ENCODE results near the gene VSNL1. TPM values are rescaled to one million over a fixed set of nuclear protein-coding genes. Genes with fewer than 3 reads are reported as not detected.

Gene VSNL1
- total and polyA plus RNA-seq, 4 experiments from 2014 or later: not detected

GRCh38 chr2:17674817-17675216 lies 134.3 kb downstream of the VSNL1 start:
- Histone ChIP-seq H3K4me1 (ENCODE audit: insufficient read depth, low read length) (no peaks in the 10 kb centered on the region), H3K27ac (ENCODE audit: low read depth, low read length) (no peak overlapping the region), H3K4me3 (ENCODE audit: low read length in 2 of 2) (no peak overlapping the region), H3K9me3 (ENCODE audit: control insufficient read depth in 1 of 2, low read length in 2 of 2) (no peaks in the 10 kb centered on the region), H3K36me3 (ENCODE audit: insufficient read depth, low read length) (no peaks in the 10 kb centered on the region), H3K27me3 (ENCODE audit: insufficient read depth, low read length) (no peaks in the 10 kb centered on the region)
- Mint-ChIP-seq H3K4me1 (peaks cover 0 to 4% (median 1%) of the 10 kb centered on the region in 4 donors), H3K9me3 (no peaks in the 10 kb centered on the region), H3K36me3 (peaks cover 17 to 20% of the 10 kb centered on the region in 2 donors), H3K27me3 (no peaks in the 10 kb centered on the region), H3K27ac (no peak overlapping the region), H3K4me3 (no peak overlapping the region)
- intact Hi-C loops (cut with micrococcal nuclease): no loop called here
- no peak for DNase-seq
- POLR2A ChIA-PET (ENCODE audit: partially characterized antibody): no interaction called here
- CTCF ChIA-PET (ENCODE audit: partially characterized antibody): interaction anchor here (0.6 to 11.2 kb wide), 2 partner anchors 29 to 49 kb away, joined by 3 to 142 read pairs; no protein-coding TSS in a partner anchor

- no peak overlapping the region for H3K4me3 Mint-ChIP-seq
- peaks cover 38 to 45% of the 10 kb centered on the region in 2 donors for H3K36me3 Mint-ChIP-seq
- peaks cover 0 to 2% (median 0%) of the 10 kb centered on the region in 4 donors for H3K4me1 Mint-ChIP-seq
- no peaks in the 10 kb centered on the region for H3K4me1 ChIP-seq (ENCODE audit: insufficient read depth, low read length)
- H3K27me3 ChIP-seq (ENCODE audit: insufficient read depth, low read length): no peaks in the 10 kb centered on the region
- H3K27me3 Mint-ChIP-seq: no peaks in the 10 kb centered on the region
- intact Hi-C loops (cut with micrococcal nuclease): no loop called here
- H3K27ac Mint-ChIP-seq: no peak overlapping the region
- H3K9me3 ChIP-seq (ENCODE audit: control insufficient read depth in 1 of 2, low read length in 2 of 2): no peaks in the 10 kb centered on the region
- H3K9me3 Mint-ChIP-seq: no peaks in the 10 kb centered on the region
- no peak for DNase-seq
- no peak overlapping the region for H3K4me3 ChIP-seq (ENCODE audit: low read length in 2 of 2)
- ChIA-PET POLR2A (ENCODE audit: partially characterized antibody) (no interaction called here), CTCF (ENCODE audit: partially characterized antibody) (interaction anchor here (4.5 kb wide), 1 partner anchor 10 kb away, joined by 38 read pairs; no protein-coding TSS in a partner anchor)
- H3K27ac ChIP-seq (ENCODE audit: low read depth, low read length): no peak overlapping the region
- H3K36me3 ChIP-seq (ENCODE audit: insufficient read depth, low read length): peaks cover 18% of the 10 kb centered on the region
Measured at GRCh38 chr2:17680119-17680518, 139.6 kb downstream of the VSNL1 start.

- Mint-ChIP-seq H3K9me3 (no peaks in the 10 kb centered on the region), H3K4me1 (peaks cover 0 to 2% (median 0%) of the 10 kb centered on the region in 4 donors), H3K27ac (no peak overlapping the region), H3K27me3 (no peaks in the 10 kb centered on the region), H3K4me3 (no peak overlapping the region), H3K36me3 (peaks cover 46 to 52% of the 10 kb centered on the region in 2 donors)
- CTCF ChIA-PET (ENCODE audit: partially characterized antibody): interaction anchor here (4.5 kb wide), 1 partner anchor 12 kb away, joined by 38 read pairs; no protein-coding TSS in a partner anchor
- no peak overlapping the region for H3K4me3 ChIP-seq (ENCODE audit: low read length in 2 of 2)
- H3K36me3 ChIP-seq (ENCODE audit: insufficient read depth, low read length): peaks cover 22% of the 10 kb centered on the region
- no peak overlapping the region for H3K27ac ChIP-seq (ENCODE audit: low read depth, low read length)
- DNase-seq: no peak
- intact Hi-C loops (cut with micrococcal nuclease): no loop called here
- POLR2A ChIA-PET (ENCODE audit: partially characterized antibody): no interaction called here
- H3K27me3 ChIP-seq (ENCODE audit: insufficient read depth, low read length): no peaks in the 10 kb centered on the region
- H3K9me3 ChIP-seq (ENCODE audit: control insufficient read depth in 1 of 2, low read length in 2 of 2): no peaks in the 10 kb centered on the region
- H3K4me1 ChIP-seq (ENCODE audit: insufficient read depth, low read length): no peaks in the 10 kb centered on the region
Measured at GRCh38 chr2:17682098-17682857, 141.8 kb downstream of the VSNL1 start.

- H3K27me3 ChIP-seq (ENCODE audit: insufficient read depth, low read length): no peaks in the 10 kb centered on the region
- POLR2A ChIA-PET (ENCODE audit: partially characterized antibody): no interaction called here
- CTCF ChIA-PET (ENCODE audit: partially characterized antibody): no interaction called here
- no peak overlapping the region for H3K4me3 ChIP-seq (ENCODE audit: low read length in 2 of 2)
- H3K4me3 Mint-ChIP-seq: no peak overlapping the region
- no peak overlapping the region for H3K27ac Mint-ChIP-seq
- peaks cover 0 to 2% (median 0%) of the 10 kb centered on the region in 4 donors for H3K4me1 Mint-ChIP-seq
- H3K9me3 Mint-ChIP-seq: no peaks in the 10 kb centered on the region
- no peaks in the 10 kb centered on the region for H3K27me3 Mint-ChIP-seq
- intact Hi-C loops (cut with micrococcal nuclease): no loop called here
- H3K27ac ChIP-seq (ENCODE audit: low read depth, low read length): no peak overlapping the region
- no peaks in the 10 kb centered on the region for H3K9me3 ChIP-seq (ENCODE audit: control insufficient read depth in 1 of 2, low read length in 2 of 2)
- peaks cover 23% of the 10 kb centered on the region for H3K36me3 ChIP-seq (ENCODE audit: insufficient read depth, low read length)
- H3K4me1 ChIP-seq (ENCODE audit: insufficient read depth, low read length): no peaks in the 10 kb centered on the region
- peaks cover 45 to 59% of the 10 kb centered on the region in 2 donors for H3K36me3 Mint-ChIP-seq
- DNase-seq: no peak
Measured at GRCh38 chr2:17683981-17684380, 143.5 kb downstream of the VSNL1 start.

- Mint-ChIP-seq H3K9me3 (peaks cover 0 to 3% (median 0%) of the 10 kb centered on the region in 8 donors), H3K27me3 (no peaks in the 10 kb centered on the region), H3K36me3 (peaks cover 54 to 55% of the 10 kb centered on the region in 2 donors), H3K4me3 (no peak overlapping the region), H3K4me1 (peaks cover 0 to 2% (median 0%) of the 10 kb centered on the region in 4 donors), H3K27ac (no peak overlapping the region)
- CTCF ChIA-PET (ENCODE audit: partially characterized antibody): no interaction called here
- POLR2A ChIA-PET (ENCODE audit: partially characterized antibody): no interaction called here
- no peaks in the 10 kb centered on the region for H3K27me3 ChIP-seq (ENCODE audit: insufficient read depth, low read length)
- H3K4me1 ChIP-seq (ENCODE audit: insufficient read depth, low read length): no peaks in the 10 kb centered on the region
- H3K36me3 ChIP-seq (ENCODE audit: insufficient read depth, low read length): peaks cover 5% of the 10 kb centered on the region
- DNase-seq: no peak
- H3K27ac ChIP-seq (ENCODE audit: low read depth, low read length): no peak overlapping the region
- H3K9me3 ChIP-seq (ENCODE audit: control insufficient read depth in 1 of 2, low read length in 2 of 2): no peaks in the 10 kb centered on the region
- intact Hi-C loops (cut with micrococcal nuclease): no loop called here
- no peak overlapping the region for H3K4me3 ChIP-seq (ENCODE audit: low read length in 2 of 2)
Measured at GRCh38 chr2:17688600-17688999, 148.1 kb downstream of the VSNL1 start.

- CTCF ChIA-PET (ENCODE audit: partially characterized antibody): no interaction called here
- H3K36me3 ChIP-seq (ENCODE audit: insufficient read depth, low read length): peaks cover 7% of the 10 kb centered on the region
- Mint-ChIP-seq H3K27me3 (no peaks in the 10 kb centered on the region), H3K27ac (no peak overlapping the region), H3K4me1 (peaks cover 0 to 2% (median 0%) of the 10 kb centered on the region in 4 donors), H3K9me3 (peaks cover 0 to 3% (median 0%) of the 10 kb centered on the region in 8 donors), H3K4me3 (no peak overlapping the region), H3K36me3 (peaks cover 53 to 54% of the 10 kb centered on the region in 2 donors)
- H3K9me3 ChIP-seq (ENCODE audit: control insufficient read depth in 1 of 2, low read length in 2 of 2): no peaks in the 10 kb centered on the region
- no peak for DNase-seq
- intact Hi-C loops (cut with micrococcal nuclease): no loop called here
- no peaks in the 10 kb centered on the region for H3K27me3 ChIP-seq (ENCODE audit: insufficient read depth, low read length)
- POLR2A ChIA-PET (ENCODE audit: partially characterized antibody): no interaction called here
- no peak overlapping the region for H3K27ac ChIP-seq (ENCODE audit: low read depth, low read length)
- no peak overlapping the region for H3K4me3 ChIP-seq (ENCODE audit: low read length in 2 of 2)
- H3K4me1 ChIP-seq (ENCODE audit: insufficient read depth, low read length): no peaks in the 10 kb centered on the region
Measured at GRCh38 chr2:17689010-17689409, 148.5 kb downstream of the VSNL1 start.

GRCh38 chr2:17690776-17691175 lies 150.3 kb downstream of the VSNL1 start:
- Histone ChIP-seq H3K36me3 (ENCODE audit: insufficient read depth, low read length) (peaks cover 8% of the 10 kb centered on the region), H3K4me1 (ENCODE audit: insufficient read depth, low read length) (no peaks in the 10 kb centered on the region), H3K27ac (ENCODE audit: low read depth, low read length) (no peak overlapping the region), H3K27me3 (ENCODE audit: insufficient read depth, low read length) (no peaks in the 10 kb centered on the region), H3K9me3 (ENCODE audit: control insufficient read depth in 1 of 2, low read length in 2 of 2) (no peaks in the 10 kb centered on the region), H3K4me3 (ENCODE audit: low read length in 2 of 2) (no peak overlapping the region)
- ChIA-PET CTCF (ENCODE audit: partially characterized antibody) (interaction anchor here (1.1 kb wide), 1 partner anchor 20 kb away, joined by 3 read pairs; no protein-coding TSS in a partner anchor), POLR2A (ENCODE audit: partially characterized antibody) (no interaction called here)
- peaks cover 0 to 3% (median 0%) of the 10 kb centered on the region in 8 donors for H3K9me3 Mint-ChIP-seq
- no peaks in the 10 kb centered on the region for H3K4me1 Mint-ChIP-seq
- H3K27ac Mint-ChIP-seq: no peak overlapping the region
- no peak overlapping the region for H3K4me3 Mint-ChIP-seq
- H3K36me3 Mint-ChIP-seq: peaks cover 56 to 58% of the 10 kb centered on the region in 2 donors
- intact Hi-C loops (cut with micrococcal nuclease): no loop called here
- H3K27me3 Mint-ChIP-seq: no peaks in the 10 kb centered on the region
- DNase-seq: no peak
